CD4-positive, alpha-beta memory T cell (primary cell): ENCODE measurements around the gene LRP8. TPM values are rescaled to one million over a fixed set of nuclear protein-coding genes. Genes with fewer than 3 reads are reported as not detected.

Experiments used
- CTCF ChIA-PET: fragments of 350-600 bp; sonication (Branson Sonifier 250); formaldehyde crosslinking; loops from one replicate; lab custom pipeline; 2021; ENCODE audit warnings: inconsistent platforms; ENCODE audit not compliant: partially characterized antibody; lab: Charles Lee
- POLR2A ChIA-PET: fragments of 350-600 bp; sonication (Branson Sonifier 250); formaldehyde crosslinking; loops from one replicate; lab custom pipeline; 2021; ENCODE audit not compliant: partially characterized antibody; lab: Charles Lee
- DNase-seq, 5 donors: peaks; one replicate each; pipeline versions ENCODE4 v3.0.0 to v3.0.0-alpha.2; 2020 to 2022; ENCODE audit warnings: mixed read lengths in 1 of 5
- H3K27ac ChIP-seq: one replicate; pipeline ENCODE4 v1.7.0; 2013; ENCODE audit warnings: low read depth, low read length
- H3K27me3 ChIP-seq: 2 replicates; pipeline ENCODE4 v1.7.0; 2013; ENCODE audit warnings: mild to moderate bottlenecking, low read length, moderate library complexity; ENCODE audit not compliant: insufficient read depth
- H3K36me3 ChIP-seq: 2 replicates; pipeline ENCODE4 v1.7.0; 2013; ENCODE audit warnings: mild to moderate bottlenecking, low read length, moderate library complexity; ENCODE audit not compliant: insufficient read depth
- H3K4me1 ChIP-seq: 2 replicates; pipeline ENCODE4 v1.7.0; 2013; ENCODE audit warnings: mild to moderate bottlenecking, low read length, moderate library complexity; ENCODE audit not compliant: insufficient read depth
- H3K4me3 ChIP-seq, 2 donors: one replicate each; pipeline ENCODE4 v1.7.0; 2013; ENCODE audit warnings: low read length in 2 of 2, mild to moderate bottlenecking in 1 of 2
- H3K9me3 ChIP-seq, 2 donors: one replicate each; pipeline ENCODE4 v1.7.0; 2013; ENCODE audit warnings: low read length in 2 of 2, control low read depth in 1 of 2; ENCODE audit not compliant: control insufficient read depth in 1 of 2
- H3K27ac Mint-ChIP-seq, 7 donors: one replicate each; pipeline ENCODE4 v1.8.0; 2020 to 2021; ENCODE audit warnings: mixed read lengths in 7 of 7, mild to moderate bottlenecking in 6 of 7, inconsistent platforms in 3 of 7, moderate library complexity in 3 of 7
- H3K27me3 Mint-ChIP-seq, 2 donors: one replicate each; pipeline ENCODE4 v1.8.0; 2020 to 2021; ENCODE audit warnings: mixed read lengths in 2 of 2
- H3K36me3 Mint-ChIP-seq, 2 donors: one replicate each; pipeline ENCODE4 v1.8.0; 2020 to 2021; ENCODE audit warnings: mixed read lengths in 2 of 2, inconsistent platforms in 1 of 2, mild to moderate bottlenecking in 1 of 2
- H3K4me1 Mint-ChIP-seq, 4 donors: one replicate each; pipeline ENCODE4 v1.8.0; 2020 to 2021; ENCODE audit warnings: mixed read lengths in 4 of 4, mild to moderate bottlenecking in 1 of 4
- H3K4me3 Mint-ChIP-seq, 8 donors: one replicate each; pipeline ENCODE4 v1.8.0; 2020 to 2021; ENCODE audit warnings: mixed read lengths in 8 of 8, mild to moderate bottlenecking in 7 of 8, moderate library complexity in 6 of 8, inconsistent platforms in 3 of 8
- H3K9me3 Mint-ChIP-seq, 8 donors: one replicate each; pipeline ENCODE4 v1.8.0; 2020 to 2021; ENCODE audit warnings: mixed read lengths in 8 of 8, mild to moderate bottlenecking in 5 of 8, inconsistent platforms in 3 of 8, moderate library complexity in 1 of 8
- intact Hi-C: fragments of 100-400 bp; cut with micrococcal nuclease; formaldehyde crosslinking; loops from one replicate; pipeline ENCODE4 v1.15.1; 2023
- polyA plus RNA-seq, 2 donors: library from polyadenylated mRNA; unstranded; fragments of 300-500 nt; fragmentation: Illumina TruSeq; gene quantifications; one replicate each; pipeline ENCODE4 v1.2.3, GENCODE V29; 2021
- total RNA-seq, 2 experiments: library from RNA; stranded (reverse); gene quantifications; one replicate each; pipeline ENCODE4 v1.2.3, GENCODE V29; 2021

Gene LRP8
- total and polyA plus RNA-seq, 4 experiments from 2014 or later = 0.91 to 17.6 (median 10.0) TPM

- no peak overlapping the region for H3K4me3 Mint-ChIP-seq
- H3K36me3 Mint-ChIP-seq = peaks cover 2 to 4% of the 10 kb centered on the region in 2 donors
- H3K36me3 ChIP-seq = no peaks in the 10 kb centered on the region
- ChIA-PET CTCF (no interaction called here), POLR2A (no interaction called here)
- H3K27me3 ChIP-seq = peaks cover 4% of the 10 kb centered on the region
- H3K27ac Mint-ChIP-seq = no peak overlapping the region
- H3K4me1 ChIP-seq = no peaks in the 10 kb centered on the region
- H3K9me3 Mint-ChIP-seq = peaks cover 0 to 27% (median 18%) of the 10 kb centered on the region in 8 donors
- H3K9me3 ChIP-seq = no peaks in the 10 kb centered on the region
- intact Hi-C loops = no loop called here
- H3K4me1 Mint-ChIP-seq = peaks cover 0 to 3% (median 0%) of the 10 kb centered on the region in 4 donors
- no peak overlapping the region for H3K4me3 ChIP-seq
- no peak overlapping the region for H3K27ac ChIP-seq
- no peak for DNase-seq
- H3K27me3 Mint-ChIP-seq = peaks cover 0 to 1% of the 10 kb centered on the region in 2 donors
Observed at GRCh38 chr1:53359934-53360276, 32.0 kb upstream of the LRP8 start.

- peaks cover 4% of the 10 kb centered on the region for H3K27me3 ChIP-seq
- intact Hi-C loops = no loop called here
- Mint-ChIP-seq H3K4me3 (no peak overlapping the region), H3K9me3 (peaks cover 0 to 27% (median 18%) of the 10 kb centered on the region in 8 donors), H3K27me3 (peaks cover 0 to 1% of the 10 kb centered on the region in 2 donors), H3K27ac (no peak overlapping the region), H3K36me3 (peaks cover 2 to 4% of the 10 kb centered on the region in 2 donors), H3K4me1 (peaks cover 0 to 2% (median 0%) of the 10 kb centered on the region in 4 donors)
- H3K4me3 ChIP-seq = no peak overlapping the region
- no peaks in the 10 kb centered on the region for H3K36me3 ChIP-seq
- DNase-seq = no peak
- no peak overlapping the region for H3K27ac ChIP-seq
- H3K4me1 ChIP-seq = no peaks in the 10 kb centered on the region
- ChIA-PET CTCF (no interaction called here), POLR2A (no interaction called here)
- no peaks in the 10 kb centered on the region for H3K9me3 ChIP-seq
Observed at GRCh38 chr1:53359225-53359933, 31.5 kb upstream of the LRP8 start.

GRCh38 chr1:53356637-53357036 is 28.8 kb upstream of the LRP8 start:
- no peak overlapping the region for H3K27ac ChIP-seq
- DNase-seq = no peak
- H3K9me3 ChIP-seq = no peaks in the 10 kb centered on the region
- H3K4me3 ChIP-seq = no peak overlapping the region
- H3K9me3 Mint-ChIP-seq = peaks cover 0 to 27% (median 18%) of the 10 kb centered on the region in 8 donors
- CTCF ChIA-PET = no interaction called here
- peaks cover 0 to 1% of the 10 kb centered on the region in 2 donors for H3K27me3 Mint-ChIP-seq
- H3K4me3 Mint-ChIP-seq = no peak overlapping the region
- intact Hi-C loops = no loop called here
- no peak overlapping the region for H3K27ac Mint-ChIP-seq
- H3K27me3 ChIP-seq = peaks cover 4% of the 10 kb centered on the region
- POLR2A ChIA-PET = no interaction called here
- no peaks in the 10 kb centered on the region for H3K4me1 Mint-ChIP-seq
- H3K36me3 ChIP-seq = no peaks in the 10 kb centered on the region
- H3K4me1 ChIP-seq = no peaks in the 10 kb centered on the region
- peaks cover 2 to 4% of the 10 kb centered on the region in 2 donors for H3K36me3 Mint-ChIP-seq

- no peak for DNase-seq
- intact Hi-C loops = no loop called here
Observed at GRCh38 chr1:53354119-53354518, 26.2 kb upstream of the LRP8 start.

GRCh38 chr1:53352561-53352960 is 24.7 kb upstream of the LRP8 start:
- H3K27ac Mint-ChIP-seq = no peak overlapping the region
- H3K9me3 ChIP-seq = no peaks in the 10 kb centered on the region
- H3K4me1 ChIP-seq = no peaks in the 10 kb centered on the region
- H3K4me1 Mint-ChIP-seq = peaks cover 0 to 2% (median under 1%) of the 10 kb centered on the region in 4 donors
- no peaks in the 10 kb centered on the region for H3K27me3 ChIP-seq
- H3K4me3 ChIP-seq = no peak overlapping the region
- intact Hi-C loops = no loop called here
- ChIA-PET POLR2A (no interaction called here), CTCF (no interaction called here)
- H3K27ac ChIP-seq = no peak overlapping the region
- no peaks in the 10 kb centered on the region for H3K36me3 ChIP-seq
- peaks cover 0 to 4% of the 10 kb centered on the region in 2 donors for H3K36me3 Mint-ChIP-seq
- H3K4me3 Mint-ChIP-seq = no peak overlapping the region
- peaks cover 0 to 16% (median 10%) of the 10 kb centered on the region in 8 donors for H3K9me3 Mint-ChIP-seq
- peaks cover 0 to 1% of the 10 kb centered on the region in 2 donors for H3K27me3 Mint-ChIP-seq
- DNase-seq = no peak

More at GRCh38 chr1:53354119-53354518, 26.2 kb upstream of the LRP8 start:
- peaks cover 0 to 24% (median 17%) of the 10 kb centered on the region in 8 donors for H3K9me3 Mint-ChIP-seq
- no peaks in the 10 kb centered on the region for H3K9me3 ChIP-seq
- ChIA-PET CTCF (no interaction called here), POLR2A (no interaction called here)
- H3K4me3 ChIP-seq = no peak overlapping the region
- no peak overlapping the region for H3K27ac ChIP-seq
- H3K36me3 ChIP-seq = no peaks in the 10 kb centered on the region
- peaks cover 2 to 4% of the 10 kb centered on the region in 2 donors for H3K36me3 Mint-ChIP-seq
- peaks cover 3% of the 10 kb centered on the region for H3K27me3 ChIP-seq
- H3K4me1 Mint-ChIP-seq = peaks cover 0 to 2% (median under 1%) of the 10 kb centered on the region in 4 donors
- peaks cover 0 to 1% of the 10 kb centered on the region in 2 donors for H3K27me3 Mint-ChIP-seq
- no peaks in the 10 kb centered on the region for H3K4me1 ChIP-seq
- peak overlapping the region in 2 of 7 donors; percentile 3 to 35 for H3K27ac Mint-ChIP-seq
- H3K4me3 Mint-ChIP-seq = no peak overlapping the region

- H3K9me3 Mint-ChIP-seq = peaks cover 0 to 6% (median 0%) of the 10 kb centered on the region in 8 donors
- Histone ChIP-seq H3K4me1 (no peaks in the 10 kb centered on the region), H3K27ac (no peak overlapping the region), H3K36me3 (no peaks in the 10 kb centered on the region), H3K4me3 (no peak overlapping the region), H3K9me3 (no peaks in the 10 kb centered on the region), H3K27me3 (no peaks in the 10 kb centered on the region)
- no peak for DNase-seq
- intact Hi-C loops = no loop called here
- ChIA-PET POLR2A (no interaction called here), CTCF (no interaction called here)
- H3K27me3 Mint-ChIP-seq = peaks cover 0 to 1% of the 10 kb centered on the region in 2 donors
- no peak overlapping the region for H3K4me3 Mint-ChIP-seq
- peaks cover 0 to 2% (median under 1%) of the 10 kb centered on the region in 4 donors for H3K4me1 Mint-ChIP-seq
- H3K36me3 Mint-ChIP-seq = no peaks in the 10 kb centered on the region
- H3K27ac Mint-ChIP-seq = no peak overlapping the region
Observed at GRCh38 chr1:53350853-53351767, 23.2 kb upstream of the LRP8 start.
